DND-41 (cell line): ENCODE measurements around the gene PCSK4.

ENCODE experiments used
- ATAC-seq: fragments of 200-7000 bp; cut with Tn5 transposase; 3 replicates; pipeline ENCODE4 v1.9.1; 2021; ENCODE audit warnings: low read depth; ENCODE audit not compliant: insufficient read depth
- DNase-seq: peaks from one replicate; pipeline ENCODE4 v3.0.0-alpha.2; 2020
- H2AFZ ChIP-seq: 2 replicates; pipeline ENCODE4 v1.6.0; 2012; ENCODE audit warnings: low read depth, low read length
- H3K27ac ChIP-seq: 2 replicates; pipeline ENCODE4 v1.5.1; 2012; ENCODE audit warnings: low read length, inconsistent platforms
- H3K27me3 ChIP-seq: fragments of 200-600 bp; sonication (generic); 2 replicates; pipeline ENCODE4 v1.6.0; 2012; ENCODE audit warnings: low read length, mild to moderate bottlenecking, inconsistent platforms; ENCODE audit not compliant: insufficient read depth, poor library complexity
- H3K36me3 ChIP-seq: 2 replicates; pipeline ENCODE4 v1.5.1; 2012; ENCODE audit warnings: low read length, inconsistent platforms; ENCODE audit not compliant: insufficient read depth
- H3K4me1 ChIP-seq: 2 replicates; pipeline ENCODE4 v1.5.1; 2012; ENCODE audit warnings: mild to moderate bottlenecking, low read length; ENCODE audit not compliant: insufficient read depth
- H3K4me2 ChIP-seq: 2 replicates; pipeline ENCODE4 v1.6.0; 2012; ENCODE audit warnings: mild to moderate bottlenecking, moderate library complexity, low read length, inconsistent platforms; ENCODE audit not compliant: insufficient read depth
- H3K4me3 ChIP-seq, 2 experiments: fragments of 200-600 bp in 1 of 2; shearing (Covaris generic) in 1 of 2; 2 replicates each; pipeline ENCODE4 v1.5.1; 2012 to 2016; ENCODE audit warnings: inconsistent platforms in 2 of 2, low read length in 2 of 2, mild to moderate bottlenecking in 2 of 2, low read depth in 1 of 2, moderate library complexity in 1 of 2
- H3K79me2 ChIP-seq: 2 replicates; pipeline ENCODE4 v1.6.0; 2012; ENCODE audit warnings: low read length, inconsistent platforms; ENCODE audit not compliant: insufficient read depth
- H3K9ac ChIP-seq: 2 replicates; pipeline ENCODE4 v1.6.0; 2012; ENCODE audit warnings: low read depth, mild to moderate bottlenecking, inconsistent platforms, low read length, moderate library complexity
- H3K9me3 ChIP-seq: 2 replicates; pipeline ENCODE4 v1.5.1; 2012; ENCODE audit warnings: low read length, moderate library complexity, mild to moderate bottlenecking, inconsistent platforms; ENCODE audit not compliant: insufficient read depth, severe bottlenecking
- H4K20me1 ChIP-seq: 2 replicates; pipeline ENCODE4 v1.6.0; 2012; ENCODE audit warnings: low read length; ENCODE audit not compliant: insufficient read depth
- EZH2 ChIP-seq: IDR thresholded peaks from 3 replicates; pipeline ENCODE4 v1.6.1; 2012; ENCODE audit warnings: borderline replicate concordance, low read depth, mild to moderate bottlenecking, moderate library complexity, low read length, inconsistent platforms; ENCODE audit not compliant: severe bottlenecking
- TF ChIP-seq, protein P1 (sequence below): IDR thresholded peaks from 2 replicates; pipeline ENCODE4 v1.5.1; 2012; ENCODE audit warnings: borderline replicate concordance, low read length, moderate library complexity, mild to moderate bottlenecking; ENCODE audit not compliant: poor library complexity, severe bottlenecking; ENCODE audit errors: extremely low read depth

PCSK4 gene

DNA sequence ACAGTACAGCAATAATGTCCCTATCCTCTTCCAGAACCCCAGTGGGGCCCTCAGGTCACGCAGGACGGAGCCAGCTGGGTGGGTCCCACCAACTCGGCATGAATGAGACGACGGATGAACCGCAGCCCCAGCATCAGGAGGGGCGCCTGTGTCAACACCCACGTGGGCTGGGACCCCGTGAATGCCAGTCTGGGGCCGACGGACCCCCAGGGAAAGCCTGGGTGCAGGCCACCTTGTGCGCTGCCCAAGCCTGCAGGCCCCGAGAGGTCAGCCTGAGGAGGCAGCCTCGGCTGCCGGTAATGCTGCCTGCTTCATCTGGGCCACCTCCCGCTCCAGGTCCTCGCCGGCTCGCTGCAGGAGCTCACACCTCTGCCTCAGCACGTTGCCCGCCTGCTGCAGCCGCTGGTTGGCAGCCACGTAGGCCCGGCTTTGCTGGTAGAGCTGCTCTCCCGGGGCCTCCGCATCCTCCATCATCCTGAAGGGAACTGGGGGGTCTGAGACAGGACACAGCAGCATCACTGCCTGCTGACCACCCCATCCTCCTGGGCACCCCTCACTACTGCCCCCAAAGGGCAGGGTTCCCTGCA, 15.3 kb downstream of the PCSK4 start:
- no peak for TF ChIP-seq EZH2
- TF ChIP-seq, protein P1, sequence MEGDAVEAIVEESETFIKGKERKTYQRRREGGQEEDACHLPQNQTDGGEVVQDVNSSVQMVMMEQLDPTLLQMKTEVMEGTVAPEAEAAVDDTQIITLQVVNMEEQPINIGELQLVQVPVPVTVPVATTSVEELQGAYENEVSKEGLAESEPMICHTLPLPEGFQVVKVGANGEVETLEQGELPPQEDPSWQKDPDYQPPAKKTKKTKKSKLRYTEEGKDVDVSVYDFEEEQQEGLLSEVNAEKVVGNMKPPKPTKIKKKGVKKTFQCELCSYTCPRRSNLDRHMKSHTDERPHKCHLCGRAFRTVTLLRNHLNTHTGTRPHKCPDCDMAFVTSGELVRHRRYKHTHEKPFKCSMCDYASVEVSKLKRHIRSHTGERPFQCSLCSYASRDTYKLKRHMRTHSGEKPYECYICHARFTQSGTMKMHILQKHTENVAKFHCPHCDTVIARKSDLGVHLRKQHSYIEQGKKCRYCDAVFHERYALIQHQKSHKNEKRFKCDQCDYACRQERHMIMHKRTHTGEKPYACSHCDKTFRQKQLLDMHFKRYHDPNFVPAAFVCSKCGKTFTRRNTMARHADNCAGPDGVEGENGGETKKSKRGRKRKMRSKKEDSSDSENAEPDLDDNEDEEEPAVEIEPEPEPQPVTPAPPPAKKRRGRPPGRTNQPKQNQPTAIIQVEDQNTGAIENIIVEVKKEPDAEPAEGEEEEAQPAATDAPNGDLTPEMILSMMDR = no peak
- H3K4me1 ChIP-seq = peaks cover 51% of the 10 kb centered on the region
- no peak overlapping the region for H3K27ac ChIP-seq
- no peak overlapping the region for H3K4me3 ChIP-seq
- H3K27me3 ChIP-seq = no peaks in the 10 kb centered on the region
- H3K79me2 ChIP-seq = peaks cover 45% of the 10 kb centered on the region
- DNase-seq (no peak), ATAC-seq (no peak)
- H3K36me3 ChIP-seq = peaks cover 24% of the 10 kb centered on the region
- H4K20me1 ChIP-seq = peaks cover 80% of the 10 kb centered on the region
- H3K9me3 ChIP-seq = no peaks in the 10 kb centered on the region
- H2AFZ ChIP-seq = no peak overlapping the region
- no peak overlapping the region for H3K9ac ChIP-seq
- no peak overlapping the region for H3K4me2 ChIP-seq

DNA sequence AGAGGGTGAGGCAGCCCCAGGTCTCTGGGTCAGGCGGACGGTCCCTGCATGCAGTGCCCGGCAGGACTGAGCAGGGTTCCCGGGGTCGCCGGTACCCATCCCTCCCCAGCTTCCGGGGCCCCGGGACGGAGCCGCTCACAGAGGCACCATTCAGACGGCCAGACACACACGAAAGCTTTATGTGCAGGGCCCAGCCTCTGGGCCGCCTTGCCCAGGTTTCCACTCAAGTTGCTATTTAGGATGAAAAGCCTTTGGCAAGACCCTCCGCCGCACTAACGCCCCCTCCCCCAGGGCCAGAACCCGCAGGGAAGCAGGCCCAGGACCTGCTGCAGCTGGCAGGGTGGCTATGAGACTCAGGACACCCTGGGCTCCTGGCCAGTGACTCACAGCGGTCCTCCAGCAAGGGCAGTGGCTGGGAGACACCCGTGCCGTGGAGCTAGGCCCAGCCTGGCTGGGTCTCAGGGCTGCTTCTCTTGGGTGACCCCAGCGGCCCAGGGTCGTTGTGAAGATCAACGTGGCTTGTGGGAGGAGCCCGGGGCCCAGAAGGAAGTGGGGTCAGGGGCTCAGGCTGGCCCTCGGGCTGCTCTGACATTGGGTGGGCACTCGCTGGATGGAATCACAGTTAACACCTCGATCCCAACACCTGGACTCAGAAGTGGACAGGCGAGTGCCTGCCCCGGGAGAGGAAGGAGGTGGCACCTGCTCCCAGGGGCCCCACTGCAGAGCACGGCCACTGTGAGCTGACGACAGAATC, 16.0 kb downstream of the PCSK4 start:
- no peak overlapping the region for H3K27ac ChIP-seq
- peaks cover 82% of the 10 kb centered on the region for H4K20me1 ChIP-seq
- H3K9me3 ChIP-seq = no peaks in the 10 kb centered on the region
- DNase-seq = no peak
- no peaks in the 10 kb centered on the region for H3K27me3 ChIP-seq
- H2AFZ ChIP-seq = no peak overlapping the region
- no peak overlapping the region for H3K9ac ChIP-seq
- ATAC-seq = no peak
- peaks cover 45% of the 10 kb centered on the region for H3K79me2 ChIP-seq
- H3K4me3 ChIP-seq = no peak overlapping the region
- peaks cover 45% of the 10 kb centered on the region for H3K4me1 ChIP-seq
- peaks cover 24% of the 10 kb centered on the region for H3K36me3 ChIP-seq
- TF ChIP-seq EZH2 = no peak
- TF ChIP-seq, protein P1 = no peak
- H3K4me2 ChIP-seq = no peak overlapping the region

DNA sequence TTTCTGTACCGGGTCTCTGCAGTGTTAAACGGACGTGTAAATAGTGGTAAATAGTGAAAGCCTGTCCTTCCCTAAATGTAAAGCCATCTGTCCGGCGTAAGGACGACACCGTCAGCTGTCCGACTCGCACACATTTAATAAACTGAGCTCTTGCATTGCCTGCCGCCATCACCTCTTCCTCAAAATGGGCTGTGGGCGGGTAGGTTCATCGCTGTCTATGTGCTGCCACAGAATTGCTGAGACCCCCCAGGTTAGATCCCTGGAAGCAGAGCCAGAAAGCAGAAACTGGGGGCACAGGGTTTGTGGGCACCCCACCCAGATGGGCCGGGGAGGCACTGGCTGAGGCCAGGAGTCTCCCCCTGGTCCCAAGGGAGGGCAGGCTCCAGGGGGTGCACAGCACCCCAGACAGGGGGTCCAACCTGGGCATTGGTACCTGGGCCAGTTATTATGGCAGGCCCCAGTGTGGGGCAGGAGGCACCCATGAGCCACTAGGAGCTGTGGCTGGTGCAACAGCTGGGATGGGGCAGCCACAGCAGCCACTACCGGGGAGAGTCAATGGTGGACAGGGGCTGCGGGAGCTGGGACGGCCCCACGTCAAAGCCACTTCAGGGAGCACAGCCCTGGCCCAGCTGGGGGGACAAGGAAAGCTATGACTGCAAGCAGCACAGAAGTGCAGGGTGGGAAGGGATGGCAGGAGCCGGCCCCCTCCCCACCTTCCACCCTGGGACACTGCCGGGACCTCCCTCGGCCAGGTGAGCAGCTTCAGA, 16.9 kb downstream of the PCSK4 start:
- H3K27me3 ChIP-seq = no peaks in the 10 kb centered on the region
- peaks cover 24% of the 10 kb centered on the region for H3K36me3 ChIP-seq
- no peak overlapping the region for H3K4me2 ChIP-seq
- TF ChIP-seq EZH2 = no peak
- TF ChIP-seq, protein P1 = no peak
- no peaks in the 10 kb centered on the region for H3K9me3 ChIP-seq
- no peak overlapping the region for H2AFZ ChIP-seq
- no peak overlapping the region for H3K4me3 ChIP-seq
- DNase-seq (no peak), ATAC-seq (no peak)
- H3K4me1 ChIP-seq = peaks cover 41% of the 10 kb centered on the region
- H3K27ac ChIP-seq = no peak overlapping the region
- H3K79me2 ChIP-seq = peaks cover 37% of the 10 kb centered on the region
- H3K9ac ChIP-seq = no peak overlapping the region
- H4K20me1 ChIP-seq = peaks cover 79% of the 10 kb centered on the region
